NB4 (cell line): ENCODE measurements around the gene TBC1D3E.
"Not testable (repeated sequence)": the region's sequence is repeated elsewhere in the genome, so short reads cannot be mapped to it uniquely, and the experiment has no call there.

Experiments used
- CTCF ChIP-seq: IDR thresholded peaks from one replicate; pipeline ENCODE4 v1.5.1; 2012; ENCODE audit warnings: low read depth, low read length
- MAX ChIP-seq: IDR thresholded peaks from 2 replicates; pipeline ENCODE4 v1.6.1; 2011; ENCODE audit warnings: low read depth, low read length
- MYC ChIP-seq: IDR thresholded peaks from 2 replicates; pipeline ENCODE4 v1.6.1; 2011; ENCODE audit warnings: low read depth, low read length
- POLR2A ChIP-seq: IDR thresholded peaks from 2 replicates; pipeline ENCODE4 v1.6.1; 2011; ENCODE audit warnings: mild to moderate bottlenecking; ENCODE audit not compliant: insufficient read length; ENCODE audit errors: extremely low read depth

- TF ChIP-seq CTCF, POLR2A, MAX, MYC: not testable (repeated sequence)
Measured at GRCh38 chr17:38119829-38120228, 7.9 kb upstream of the TBC1D3E start.
